Muscle layer of duodenum (tissue), 2 donors: ENCODE results near the gene LITAF.

Experiments used
- H3K27ac ChIP-seq: one replicate; pipeline ENCODE4 v1.7.0; 2013; ENCODE audit warnings: mild to moderate bottlenecking, low read length
- H3K27me3 ChIP-seq: one replicate; pipeline ENCODE4 v1.7.0; 2013; ENCODE audit warnings: low read depth, mild to moderate bottlenecking, control low read depth, low read length
- H3K36me3 ChIP-seq, 2 donors: one replicate each; pipeline ENCODE4 v1.7.0; 2013; ENCODE audit warnings: low read length in 2 of 2, control low read depth in 1 of 2, mild to moderate bottlenecking in 1 of 2; ENCODE audit not compliant: insufficient read depth in 2 of 2, control insufficient read depth in 1 of 2
- H3K4me1 ChIP-seq, 2 donors: one replicate each; pipeline ENCODE4 v1.7.0; 2013; ENCODE audit warnings: low read length in 2 of 2, mild to moderate bottlenecking in 2 of 2, control low read depth in 1 of 2, moderate library complexity in 1 of 2; ENCODE audit not compliant: insufficient read depth in 2 of 2, control insufficient read depth in 1 of 2
- H3K4me3 ChIP-seq, 2 donors: one replicate each; pipeline ENCODE4 v1.7.0; 2013; ENCODE audit warnings: low read length in 2 of 2, low read depth in 1 of 2, mild to moderate bottlenecking in 1 of 2
- H3K9me3 ChIP-seq, 2 donors: one replicate each; pipeline ENCODE4 v1.7.0; 2013; ENCODE audit warnings: low read length in 2 of 2, control low read depth in 1 of 2, mild to moderate bottlenecking in 1 of 2; ENCODE audit not compliant: control insufficient read depth in 1 of 2
- donor health status: healthy.

Gene LITAF

GRCh38 chr16:11619327-11619851 lies 32.7 kb upstream of the LITAF start:
- Histone ChIP-seq H3K4me1 (peaks cover 0 to 3% of the 10 kb centered on the region in 2 donors), H3K4me3 (no peak overlapping the region), H3K9me3 (no peaks in the 10 kb centered on the region), H3K36me3 (no peaks in the 10 kb centered on the region), H3K27me3 (no peaks in the 10 kb centered on the region), H3K27ac (no peak overlapping the region)

GRCh38 chr16:11618107-11618717 lies 31.5 kb upstream of the LITAF start:
- Histone ChIP-seq H3K4me1 (peaks cover 0 to 3% of the 10 kb centered on the region in 2 donors), H3K27ac (no peak overlapping the region), H3K9me3 (no peaks in the 10 kb centered on the region), H3K27me3 (no peaks in the 10 kb centered on the region), H3K4me3 (no peak overlapping the region), H3K36me3 (no peaks in the 10 kb centered on the region)

- Histone ChIP-seq H3K9me3 (no peaks in the 10 kb centered on the region), H3K27me3 (no peaks in the 10 kb centered on the region), H3K4me3 (no peak overlapping the region), H3K4me1 (no peaks in the 10 kb centered on the region), H3K27ac (no peak overlapping the region), H3K36me3 (no peaks in the 10 kb centered on the region)
These were observed 29.2 kb upstream of the LITAF start for GRCh38 chr16:11615748-11616447.

GRCh38 chr16:11614587-11615175 lies 28.0 kb upstream of the LITAF start:
- Histone ChIP-seq H3K4me1 (no peaks in the 10 kb centered on the region), H3K27ac (no peak overlapping the region), H3K36me3 (no peaks in the 10 kb centered on the region), H3K4me3 (no peak overlapping the region), H3K27me3 (no peaks in the 10 kb centered on the region), H3K9me3 (no peaks in the 10 kb centered on the region)

- no peak overlapping the region for H3K4me3 ChIP-seq
These were observed 26.9 kb upstream of the LITAF start for GRCh38 chr16:11613381-11614303.

GRCh38 chr16:11612665-11613025 lies 25.9 kb upstream of the LITAF start:
- Histone ChIP-seq H3K27ac (no peak overlapping the region), H3K4me1 (no peaks in the 10 kb centered on the region), H3K9me3 (no peaks in the 10 kb centered on the region)

More at GRCh38 chr16:11613381-11614303, 26.9 kb upstream of the LITAF start:
- H3K27ac ChIP-seq = peak overlapping the region; percentile 46
- H3K4me1 ChIP-seq = no peaks in the 10 kb centered on the region
- H3K27me3 ChIP-seq = no peaks in the 10 kb centered on the region
- H3K9me3 ChIP-seq = no peaks in the 10 kb centered on the region
- H3K36me3 ChIP-seq = no peaks in the 10 kb centered on the region

GRCh38 chr16:11611871-11612664 lies 25.3 kb upstream of the LITAF start:
- H3K4me3 ChIP-seq = no peak overlapping the region
- H3K9me3 ChIP-seq = no peaks in the 10 kb centered on the region
- no peaks in the 10 kb centered on the region for H3K27me3 ChIP-seq
- no peaks in the 10 kb centered on the region for H3K4me1 ChIP-seq
- H3K27ac ChIP-seq = no peak overlapping the region
- no peaks in the 10 kb centered on the region for H3K36me3 ChIP-seq

More at GRCh38 chr16:11612665-11613025, 25.9 kb upstream of the LITAF start:
- Histone ChIP-seq H3K4me3 (no peak overlapping the region), H3K27me3 (no peaks in the 10 kb centered on the region), H3K36me3 (no peaks in the 10 kb centered on the region)

GRCh38 chr16:11610580-11610979 lies 23.9 kb upstream of the LITAF start:
- H3K4me1 ChIP-seq = no peaks in the 10 kb centered on the region
- no peaks in the 10 kb centered on the region for H3K9me3 ChIP-seq
- no peak overlapping the region for H3K4me3 ChIP-seq
- H3K27ac ChIP-seq = no peak overlapping the region
- no peaks in the 10 kb centered on the region for H3K36me3 ChIP-seq
- no peaks in the 10 kb centered on the region for H3K27me3 ChIP-seq

GRCh38 chr16:11610121-11610505 lies 23.4 kb upstream of the LITAF start:
- no peaks in the 10 kb centered on the region for H3K36me3 ChIP-seq
- H3K4me3 ChIP-seq = no peak overlapping the region
- no peaks in the 10 kb centered on the region for H3K4me1 ChIP-seq
- H3K9me3 ChIP-seq = no peaks in the 10 kb centered on the region
- no peaks in the 10 kb centered on the region for H3K27me3 ChIP-seq
- H3K27ac ChIP-seq = no peak overlapping the region

GRCh38 chr16:11609474-11610120 lies 22.9 kb upstream of the LITAF start:
- Histone ChIP-seq H3K4me3 (no peak overlapping the region), H3K27me3 (no peaks in the 10 kb centered on the region), H3K4me1 (no peaks in the 10 kb centered on the region), H3K36me3 (no peaks in the 10 kb centered on the region), H3K9me3 (no peaks in the 10 kb centered on the region), H3K27ac (no peak overlapping the region)
